SJSA1 (cell line): ENCODE results near the gene PRB3. TPM values are rescaled to one million over a fixed set of nuclear protein-coding genes. Genes with fewer than 3 reads are reported as not detected.

Experiments
- DNase-seq, 2 experiments: peaks; one replicate each; pipeline ENCODE4 v3.0.0-alpha.2; 2015 to 2020; ENCODE audit warnings: low spot score in 2 of 2, low read depth in 1 of 2
- H3K27ac ChIP-seq: fragments of 250-450 bp; sonication (Bioruptor Pico); 2 replicates; pipeline ENCODE4 v1.5.1; 2020; ENCODE audit warnings: mild to moderate bottlenecking, moderate library complexity
- H3K27me3 ChIP-seq: fragments of 250-450 bp; sonication (Bioruptor Pico); replicated peaks from 2 replicates; pipeline ENCODE4 v1.5.1; 2020; ENCODE audit warnings: mild to moderate bottlenecking, moderate library complexity
- H3K36me3 ChIP-seq: fragments of 250-450 bp; sonication (Bioruptor Pico); 2 replicates; pipeline ENCODE4 v1.5.1; 2020; ENCODE audit warnings: mild to moderate bottlenecking
- H3K4me1 ChIP-seq: fragments of 250-450 bp; sonication (Bioruptor Pico); replicated peaks from 2 replicates; pipeline ENCODE4 v1.6.1; 2021; ENCODE audit warnings: mild to moderate bottlenecking
- H3K4me3 ChIP-seq: fragments of 250-450 bp; sonication (Bioruptor Pico); 2 replicates; pipeline ENCODE4 v1.5.1; 2020; ENCODE audit warnings: mild to moderate bottlenecking
- H3K9me3 ChIP-seq: fragments of 250-450 bp; sonication (Bioruptor Pico); replicated peaks from 2 replicates; pipeline ENCODE4 v1.5.1; 2020; ENCODE audit warnings: mild to moderate bottlenecking
- total RNA-seq: library from RNA; depleted of rRNA; stranded (reverse); fragments of >200 nt; shearing (Covaris generic); gene quantifications from 2 replicates; pipeline ENCODE4 v1.2.3, GENCODE V29; 2014; rRNA removed

The PRB3 gene
- total RNA-seq = not detected in 2 replicates

- no peak for DNase-seq
- no peak within 1 kb of the TSS for H3K27ac ChIP-seq
- H3K9me3 ChIP-seq = no peaks in the 10 kb centered on the region
- no peaks in the 10 kb centered on the region for H3K36me3 ChIP-seq
- H3K4me3 ChIP-seq = no peak within 1 kb of the TSS
- no peaks in the 10 kb centered on the region for H3K27me3 ChIP-seq
- no peaks in the 10 kb centered on the region for H3K4me1 ChIP-seq
Measured at GRCh38 chr12:11269607-11270006, at the start of gene PRB3. Gene PRB3 (minus strand): TSS chr12:11269707. CDS start chr12:11269669, 38 bp downstream.

GRCh38 chr12:11310336-11310735 is 40.8 kb upstream of the PRB3 start, which contains the start of gene PRB4:
Gene PRB4 (minus strand): TSS chr12:11310436. CDS start chr12:11310398, 38 bp downstream.
- no peak within 1 kb of the TSS for H3K27ac ChIP-seq
- H3K36me3 ChIP-seq = no peaks in the 10 kb centered on the region
- H3K9me3 ChIP-seq = no peaks in the 10 kb centered on the region
- no peak for DNase-seq
- H3K4me1 ChIP-seq = no peaks in the 10 kb centered on the region; the same call in 1 of the 2 replicates
- no peaks in the 10 kb centered on the region for H3K27me3 ChIP-seq
- no peak within 1 kb of the TSS for H3K4me3 ChIP-seq

DNA sequence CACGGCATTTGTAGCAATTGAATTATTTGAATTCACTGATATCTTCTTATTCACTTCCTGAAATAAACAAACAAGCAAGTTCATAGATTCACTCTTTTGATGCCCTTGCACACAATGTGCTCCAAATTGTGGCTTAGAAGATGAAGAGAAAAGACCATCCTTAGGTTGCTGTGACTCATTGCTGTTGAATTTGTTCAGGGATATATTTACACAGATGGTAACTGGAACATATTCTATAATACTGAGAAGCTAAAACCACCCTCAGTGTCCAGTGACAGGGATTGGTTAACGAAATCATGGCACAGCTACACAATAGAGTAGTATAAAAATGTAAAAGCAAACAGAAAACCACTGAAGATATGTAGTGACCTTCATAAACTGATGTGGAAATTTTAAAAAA is 37.6 kb upstream of the PRB3 start:
- no peaks in the 10 kb centered on the region for H3K9me3 ChIP-seq
- H3K27me3 ChIP-seq = no peaks in the 10 kb centered on the region
- peak in 1 of 2 experiments; percentile 2 for DNase-seq

GRCh38 chr12:11273449-11273848 is 3.9 kb upstream of the PRB3 start:
- H3K36me3 ChIP-seq = no peaks in the 10 kb centered on the region
- no peak overlapping the region for H3K4me3 ChIP-seq
- H3K27me3 ChIP-seq = no peaks in the 10 kb centered on the region
- no peak overlapping the region for H3K27ac ChIP-seq
- no peaks in the 10 kb centered on the region for H3K9me3 ChIP-seq
- DNase-seq = no peak
- H3K4me1 ChIP-seq = no peaks in the 10 kb centered on the region

More for the DNA sequence above, 37.6 kb upstream of the PRB3 start:
- no peaks in the 10 kb centered on the region for H3K36me3 ChIP-seq
- no peaks in the 10 kb centered on the region; the same call in 1 of the 2 replicates for H3K4me1 ChIP-seq
- no peak overlapping the region for H3K4me3 ChIP-seq
- H3K27ac ChIP-seq = no peak overlapping the region

DNA sequence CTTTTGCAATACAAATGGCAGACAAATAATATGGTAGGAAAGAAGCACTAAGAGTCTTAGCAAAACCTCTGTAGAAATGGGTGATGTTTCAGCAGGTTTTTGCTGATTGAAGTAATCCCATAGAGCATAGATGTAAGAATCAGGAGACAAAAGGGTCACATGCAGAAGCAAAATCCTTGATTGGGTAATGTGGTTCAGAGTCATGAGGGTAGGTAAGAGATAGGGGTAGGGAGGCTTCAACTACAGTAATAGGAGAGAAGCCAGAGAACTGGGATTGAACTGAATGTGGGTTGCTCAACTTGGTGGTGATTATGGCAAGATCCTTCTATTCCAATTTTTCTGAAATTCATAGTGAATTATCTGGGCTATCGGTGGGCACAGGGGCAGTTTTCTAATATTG is 5.0 kb downstream of the PRB3 start:
- no peak for DNase-seq
- Histone ChIP-seq H3K9me3 (no peaks in the 10 kb centered on the region), H3K27me3 (no peaks in the 10 kb centered on the region), H3K36me3 (no peaks in the 10 kb centered on the region), H3K4me1 (no peaks in the 10 kb centered on the region), H3K4me3 (no peak overlapping the region), H3K27ac (no peak overlapping the region)

DNA sequence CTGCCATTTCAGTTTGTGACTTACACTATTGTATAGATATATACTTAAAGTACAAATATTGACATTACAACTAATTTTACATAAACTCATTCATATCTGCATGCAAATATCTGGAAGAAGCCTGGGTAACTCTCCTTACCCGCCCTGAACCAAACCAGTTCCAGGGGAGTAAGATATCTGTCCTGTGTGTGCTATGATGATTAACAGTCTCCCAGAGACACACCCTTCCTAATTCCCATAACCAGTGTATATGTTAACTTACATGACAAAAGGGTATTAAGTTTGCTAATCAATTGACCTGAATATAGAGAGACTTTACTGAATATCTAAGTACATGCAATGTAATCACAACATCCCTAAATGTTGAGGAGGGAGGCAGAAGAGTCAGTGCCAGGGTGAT is 23.0 kb downstream of the PRB3 start:
- no peak overlapping the region for H3K27ac ChIP-seq
- no peak for DNase-seq
- H3K27me3 ChIP-seq = no peaks in the 10 kb centered on the region
- no peaks in the 10 kb centered on the region for H3K4me1 ChIP-seq
- no peaks in the 10 kb centered on the region for H3K9me3 ChIP-seq
- H3K36me3 ChIP-seq = no peaks in the 10 kb centered on the region
- H3K4me3 ChIP-seq = no peak overlapping the region

- H3K27me3 ChIP-seq = no peaks in the 10 kb centered on the region
Measured at GRCh38 chr12:11242656-11243055, 26.9 kb downstream of the PRB3 start.

GRCh38 chr12:11240348-11240930 is 29.1 kb downstream of the PRB3 start:
- Histone ChIP-seq H3K4me1 (no peaks in the 10 kb centered on the region), H3K36me3 (no peaks in the 10 kb centered on the region), H3K27ac (no peak overlapping the region), H3K4me3 (no peak overlapping the region), H3K9me3 (no peaks in the 10 kb centered on the region), H3K27me3 (no peaks in the 10 kb centered on the region)
- no peak for DNase-seq

More at GRCh38 chr12:11242656-11243055, 26.9 kb downstream of the PRB3 start:
- no peak for DNase-seq
- Histone ChIP-seq H3K9me3 (no peaks in the 10 kb centered on the region), H3K4me3 (no peak overlapping the region), H3K27ac (no peak overlapping the region), H3K4me1 (no peaks in the 10 kb centered on the region), H3K36me3 (no peaks in the 10 kb centered on the region)

- no peaks in the 10 kb centered on the region for H3K9me3 ChIP-seq
- no peak overlapping the region for H3K27ac ChIP-seq
- no peaks in the 10 kb centered on the region for H3K36me3 ChIP-seq
- no peak overlapping the region for H3K4me3 ChIP-seq
- no peak for DNase-seq
- H3K4me1 ChIP-seq = no peaks in the 10 kb centered on the region
- no peaks in the 10 kb centered on the region for H3K27me3 ChIP-seq
Measured at GRCh38 chr12:11238275-11238674, 31.2 kb downstream of the PRB3 start.

DNA sequence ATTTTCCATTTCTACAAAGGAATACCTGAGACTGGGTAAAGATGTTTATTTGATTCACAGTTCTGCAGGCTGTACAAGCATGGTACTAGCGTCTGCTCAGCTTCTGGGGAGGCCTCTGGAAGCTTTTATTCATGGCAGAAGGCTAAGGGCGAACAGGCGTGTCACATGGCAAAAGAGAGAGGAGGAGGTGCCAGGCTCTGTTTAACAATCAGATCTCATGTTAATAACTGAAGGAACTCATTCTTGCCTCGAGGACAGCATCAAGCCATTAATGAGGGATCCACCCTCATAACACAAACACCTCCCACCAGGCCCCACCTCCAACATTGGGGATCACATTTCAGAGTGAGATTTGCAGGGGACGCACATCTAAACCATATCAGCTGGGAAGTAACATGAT is 36.0 kb downstream of the PRB3 start:
- Histone ChIP-seq H3K27ac (no peak overlapping the region), H3K9me3 (no peaks in the 10 kb centered on the region), H3K27me3 (no peaks in the 10 kb centered on the region), H3K36me3 (no peaks in the 10 kb centered on the region), H3K4me3 (no peak overlapping the region), H3K4me1 (no peaks in the 10 kb centered on the region)
- no peak for DNase-seq

DNA sequence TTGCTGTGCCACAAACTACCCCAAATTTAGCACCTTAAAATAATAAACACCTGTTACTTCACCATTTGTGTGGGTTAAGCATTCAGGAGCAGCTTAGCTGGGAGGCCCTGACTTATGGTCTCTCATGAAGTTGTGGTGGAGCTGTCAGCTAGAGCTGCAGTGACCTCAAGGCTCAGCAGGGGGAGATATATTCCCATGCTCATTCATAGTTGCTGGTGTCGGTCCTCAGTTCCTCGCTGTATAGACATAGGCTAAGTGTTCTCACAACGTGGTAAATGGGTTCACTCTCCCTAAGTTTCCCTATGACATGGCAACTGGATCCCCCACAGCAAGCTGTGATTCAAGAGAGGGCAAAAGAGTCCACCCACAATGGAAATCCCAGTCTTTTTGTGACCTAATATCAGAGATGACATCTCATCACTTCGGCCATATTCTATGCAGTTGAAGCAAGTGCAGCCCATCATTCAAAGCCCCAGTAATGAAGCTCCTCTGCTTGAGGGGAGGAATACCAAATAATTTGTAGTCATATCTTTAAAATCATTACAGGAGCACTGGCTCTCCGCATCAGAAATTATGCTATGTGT is 41.1 kb downstream of the PRB3 start:
- no peak overlapping the region for H3K4me3 ChIP-seq
- no peaks in the 10 kb centered on the region for H3K36me3 ChIP-seq
- 0 out of 2 replicates have a peak, but pooled peaks cover 2% of the 10 kb centered on the region for H3K27me3 ChIP-seq
- H3K27ac ChIP-seq = no peak overlapping the region
- DNase-seq = peak in 1 of 2 experiments; percentile 7
- H3K4me1 ChIP-seq = no peaks in the 10 kb centered on the region
- H3K9me3 ChIP-seq = no peaks in the 10 kb centered on the region

DNA sequence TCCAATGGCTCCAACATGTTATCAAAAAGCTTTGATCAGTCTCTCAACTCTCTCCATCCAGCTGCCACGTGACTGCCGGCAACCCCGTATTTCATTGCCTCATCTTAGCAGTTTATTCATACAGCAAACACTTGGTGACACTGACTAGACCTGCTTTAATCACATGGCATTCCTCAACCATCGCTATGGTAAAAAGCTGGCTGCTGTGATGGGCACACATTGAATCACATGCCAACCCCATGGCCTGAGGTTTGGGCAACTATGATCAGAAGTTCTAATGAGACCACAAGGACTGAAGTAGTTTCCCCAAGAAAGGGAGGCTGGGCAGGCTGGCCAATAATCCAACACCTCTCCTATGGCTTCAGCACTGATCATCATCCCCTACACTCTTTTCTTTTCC is 42.1 kb downstream of the PRB3 start:
- DNase-seq = no peak
- H3K27me3 ChIP-seq = 0 out of 2 replicates have a peak, but pooled peaks cover 2% of the 10 kb centered on the region
- no peak overlapping the region for H3K4me3 ChIP-seq
- no peaks in the 10 kb centered on the region for H3K36me3 ChIP-seq
- H3K9me3 ChIP-seq = no peaks in the 10 kb centered on the region
- H3K4me1 ChIP-seq = no peaks in the 10 kb centered on the region
- no peak overlapping the region for H3K27ac ChIP-seq
